Measurements from ENCODE around the gene NUP133.

Gene NUP133

GRCh38 chr1:229407206-229408026 lies 100.7 kb downstream of the NUP133 start:
- no peak for TF ChIP-seq CTCF (IDR thresholded peaks at IDR 0.05)

GRCh38 chr1:229406798-229407197 lies 101.3 kb downstream of the NUP133 start:
- no peak for TF ChIP-seq CTCF (IDR thresholded peaks at IDR 0.05)

- no peak for TF ChIP-seq CTCF (IDR thresholded peaks at IDR 0.05)
Observed at GRCh38 chr1:229403573-229403972, 104.6 kb downstream of the NUP133 start.

- TF ChIP-seq CTCF (IDR thresholded peaks at IDR 0.05), result no peak
Observed at GRCh38 chr1:229402993-229403392, 105.1 kb downstream of the NUP133 start.

GRCh38 chr1:229397762-229398161 lies 110.4 kb downstream of the NUP133 start:
- no peak for TF ChIP-seq CTCF (IDR thresholded peaks at IDR 0.05)

- no peak for TF ChIP-seq CTCF (IDR thresholded peaks at IDR 0.05)
Observed at GRCh38 chr1:229396585-229397206, 111.4 kb downstream of the NUP133 start.

GRCh38 chr1:229392936-229393335 lies 115.2 kb downstream of the NUP133 start:
- no peak for TF ChIP-seq CTCF (IDR thresholded peaks at IDR 0.05)
